Fibroblast of lung (primary cell): ENCODE data around the gene DRD4. TPM values are rescaled to one million over a fixed set of nuclear protein-coding genes. Genes with fewer than 3 reads are reported as not detected.

Source experiments
- DNase-seq, 2 donors: peaks; one replicate each; pipeline versions ENCODE4 v3.0.0 to v3.0.0-alpha.2; 2010; ENCODE audit warnings: low read depth in 2 of 2
- H2AFZ ChIP-seq: 2 replicates; pipeline ENCODE4 v1.5.1; 2012; ENCODE audit warnings: low read length, control low read depth, inconsistent platforms
- H3K27ac ChIP-seq: 2 replicates; pipeline ENCODE4 v1.5.1; 2011; ENCODE audit warnings: low read length, control low read depth; ENCODE audit not compliant: insufficient read depth
- H3K27me3 ChIP-seq: 2 replicates; pipeline ENCODE4 v1.5.1; 2011; ENCODE audit warnings: mild to moderate bottlenecking, low read length; ENCODE audit not compliant: control insufficient read depth, insufficient read depth
- H3K36me3 ChIP-seq: 2 replicates; pipeline ENCODE4 v1.5.1; 2011; ENCODE audit warnings: low read length; ENCODE audit not compliant: control insufficient read depth, insufficient read depth
- H3K4me1 ChIP-seq: 2 replicates; pipeline ENCODE4 v1.5.1; 2011; ENCODE audit warnings: low read length; ENCODE audit not compliant: control insufficient read depth, insufficient read depth; ENCODE audit errors: extremely low read depth
- H3K4me2 ChIP-seq: 2 replicates; pipeline ENCODE4 v1.5.1; 2011; ENCODE audit warnings: low read length, control low read depth; ENCODE audit not compliant: insufficient read depth; ENCODE audit errors: extremely low read depth
- H3K4me3 ChIP-seq, 4 experiments: fragments of 200-600 bp in 1 of 4; sonication (generic) in 1 of 4; replicated peaks in 1 of 4; 2 replicates each; pipeline ENCODE4 v1.5.1; 2011 to 2016; ENCODE audit warnings: low read length in 4 of 4, low read depth in 3 of 4, mild to moderate bottlenecking in 3 of 4, control low read depth in 2 of 4, inconsistent platforms in 1 of 4, mixed read lengths in 1 of 4; ENCODE audit not compliant: insufficient read depth in 1 of 4; ENCODE audit errors: control extremely low read depth in 1 of 4
- H3K79me2 ChIP-seq: 2 replicates; pipeline ENCODE4 v1.5.1; 2012; ENCODE audit warnings: mild to moderate bottlenecking, low read length, inconsistent platforms; ENCODE audit not compliant: control insufficient read depth, insufficient read depth
- H3K9ac ChIP-seq: 2 replicates; pipeline ENCODE4 v1.5.1; 2011; ENCODE audit warnings: mild to moderate bottlenecking, low read length, control low read depth; ENCODE audit not compliant: insufficient read depth
- H3K9me3 ChIP-seq: 2 replicates; pipeline ENCODE4 v1.5.1; 2012; ENCODE audit warnings: low read depth, low read length; ENCODE audit not compliant: control insufficient read depth, insufficient read depth
- H4K20me1 ChIP-seq: 2 replicates; pipeline ENCODE4 v1.5.1; 2011; ENCODE audit warnings: low read length; ENCODE audit not compliant: control insufficient read depth, insufficient read depth; ENCODE audit errors: extremely low read depth
- EZH2 ChIP-seq: IDR thresholded peaks from 2 replicates; pipeline ENCODE4 v1.5.1; 2012; ENCODE audit warnings: low read length, control low read depth, mild to moderate bottlenecking; ENCODE audit errors: missing control alignments
- polyA plus RNA-seq, 2 donors: library from polyadenylated mRNA; depleted of rRNA in 1 of 2; stranded (reverse) in 1 of 2; unstranded in 1 of 2; fragments of >200 nt; gene quantifications; 2 replicates each; pipeline ENCODE4 v1.2.1, GENCODE V29; 2011 to 2012; ENCODE audit warnings: missing spikeins in 1 of 2
- total RNA-seq: library from RNA; depleted of rRNA; stranded (reverse); fragments of >200 nt; gene quantifications from 2 replicates; pipeline ENCODE4 v1.2.1, GENCODE V29; 2014
- TF ChIP-seq, protein P1 (sequence below), 2 donors: IDR thresholded peaks in 1 of 2; conservative IDR thresholded peaks in 1 of 2; 1 replicate in 1 of 2; 2 replicates in 1 of 2; pipeline ENCODE4 v1.5.1; 2011 to 2012; ENCODE audit warnings: low read length in 2 of 2, control low read depth in 1 of 2, inconsistent platforms in 1 of 2, low read depth in 1 of 2, mild to moderate bottlenecking in 1 of 2

DRD4 gene
- total and polyA plus RNA-seq, 2 donors (not counting 1 experiment from before 2014, with no cell fraction given), result 0.17 TPM; not detected in 1

DNA sequence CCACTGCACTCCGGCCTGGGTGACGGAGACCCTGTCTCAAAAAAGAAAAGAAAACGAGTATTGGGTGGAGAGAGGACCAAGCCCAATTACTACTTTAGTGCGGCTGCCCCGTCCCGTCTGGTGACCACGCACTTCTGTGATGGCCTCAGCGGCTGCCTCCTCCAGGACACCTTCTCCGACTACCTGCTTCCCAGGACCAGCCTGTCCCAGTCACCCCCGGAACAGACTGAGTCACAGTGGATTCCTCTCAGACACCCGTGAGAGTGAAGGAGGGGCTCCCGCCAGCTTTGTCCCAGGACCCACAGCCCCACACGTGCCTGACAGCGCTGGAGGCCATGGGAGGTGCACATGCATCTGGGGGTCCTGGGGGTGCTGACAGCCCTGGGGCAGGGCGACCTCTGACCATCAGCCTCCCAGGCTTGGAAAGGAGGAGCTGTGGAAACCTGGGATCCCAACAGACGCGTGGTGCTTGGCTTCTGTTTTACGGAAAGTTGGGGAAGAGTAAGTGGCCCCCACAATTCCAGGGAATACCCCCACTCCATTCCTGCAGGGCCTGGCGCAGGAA, 4.8 kb downstream of the DRD4 start:
- H3K4me1 ChIP-seq, result no peaks in the 10 kb centered on the region
- TF ChIP-seq, protein P1, sequence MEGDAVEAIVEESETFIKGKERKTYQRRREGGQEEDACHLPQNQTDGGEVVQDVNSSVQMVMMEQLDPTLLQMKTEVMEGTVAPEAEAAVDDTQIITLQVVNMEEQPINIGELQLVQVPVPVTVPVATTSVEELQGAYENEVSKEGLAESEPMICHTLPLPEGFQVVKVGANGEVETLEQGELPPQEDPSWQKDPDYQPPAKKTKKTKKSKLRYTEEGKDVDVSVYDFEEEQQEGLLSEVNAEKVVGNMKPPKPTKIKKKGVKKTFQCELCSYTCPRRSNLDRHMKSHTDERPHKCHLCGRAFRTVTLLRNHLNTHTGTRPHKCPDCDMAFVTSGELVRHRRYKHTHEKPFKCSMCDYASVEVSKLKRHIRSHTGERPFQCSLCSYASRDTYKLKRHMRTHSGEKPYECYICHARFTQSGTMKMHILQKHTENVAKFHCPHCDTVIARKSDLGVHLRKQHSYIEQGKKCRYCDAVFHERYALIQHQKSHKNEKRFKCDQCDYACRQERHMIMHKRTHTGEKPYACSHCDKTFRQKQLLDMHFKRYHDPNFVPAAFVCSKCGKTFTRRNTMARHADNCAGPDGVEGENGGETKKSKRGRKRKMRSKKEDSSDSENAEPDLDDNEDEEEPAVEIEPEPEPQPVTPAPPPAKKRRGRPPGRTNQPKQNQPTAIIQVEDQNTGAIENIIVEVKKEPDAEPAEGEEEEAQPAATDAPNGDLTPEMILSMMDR (conservative IDR thresholded peaks at IDR 0.05 in 1 of 2, IDR thresholded peaks at IDR 0.05 in 1 of 2; ENCODE audit: low read depth in 1 of 2, low read length in 2 of 2), result no peak
- no peak for TF ChIP-seq EZH2
- DNase-seq, result no peak
- no peaks in the 10 kb centered on the region for H4K20me1 ChIP-seq
- H2AFZ ChIP-seq, result no peak overlapping the region
- H3K4me3 ChIP-seq, result no peak overlapping the region
- H3K27ac ChIP-seq, result no peak overlapping the region
- no peaks in the 10 kb centered on the region for H3K79me2 ChIP-seq
- no peak overlapping the region for H3K9ac ChIP-seq
- H3K36me3 ChIP-seq, result peaks cover 8% of the 10 kb centered on the region
- no peak overlapping the region for H3K4me2 ChIP-seq
- H3K9me3 ChIP-seq, result no peaks in the 10 kb centered on the region
- H3K27me3 ChIP-seq, result peaks cover 5% of the 10 kb centered on the region

DNA sequence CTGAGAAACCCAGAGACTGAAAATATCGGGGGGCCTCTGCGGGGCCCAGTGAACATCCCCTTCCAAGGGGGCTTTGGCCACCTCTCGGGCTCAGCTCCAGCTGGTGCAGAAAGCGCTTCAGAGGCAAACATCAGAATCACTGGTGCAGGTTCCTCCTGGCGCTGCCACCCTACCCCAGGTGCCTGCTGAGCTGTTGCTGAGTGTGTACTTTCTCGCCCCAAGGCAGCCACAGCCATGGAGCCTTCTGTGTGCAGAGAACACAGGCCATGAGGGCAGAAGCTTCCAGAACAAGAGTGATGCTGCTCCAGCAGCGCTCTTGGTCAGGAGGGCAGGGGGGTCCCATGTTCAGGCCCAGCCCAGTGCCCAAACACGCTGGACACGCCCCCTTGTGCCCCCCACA, 6.3 kb downstream of the DRD4 start:
- no peaks in the 10 kb centered on the region for H4K20me1 ChIP-seq
- H3K4me1 ChIP-seq, result no peaks in the 10 kb centered on the region
- no peak for TF ChIP-seq EZH2
- TF ChIP-seq, protein P1 (conservative IDR thresholded peaks at IDR 0.05 in 1 of 2, IDR thresholded peaks at IDR 0.05 in 1 of 2; ENCODE audit: low read depth in 1 of 2, low read length in 2 of 2), result no peak
- H3K79me2 ChIP-seq, result no peaks in the 10 kb centered on the region
- no peak overlapping the region for H3K4me3 ChIP-seq
- H3K36me3 ChIP-seq, result peaks cover 8% of the 10 kb centered on the region
- no peak overlapping the region for H2AFZ ChIP-seq
- H3K27ac ChIP-seq, result no peak overlapping the region
- H3K27me3 ChIP-seq, result no peaks in the 10 kb centered on the region
- no peak overlapping the region for H3K9ac ChIP-seq
- no peak for DNase-seq
- H3K4me2 ChIP-seq, result no peak overlapping the region
- H3K9me3 ChIP-seq, result no peaks in the 10 kb centered on the region

DNA sequence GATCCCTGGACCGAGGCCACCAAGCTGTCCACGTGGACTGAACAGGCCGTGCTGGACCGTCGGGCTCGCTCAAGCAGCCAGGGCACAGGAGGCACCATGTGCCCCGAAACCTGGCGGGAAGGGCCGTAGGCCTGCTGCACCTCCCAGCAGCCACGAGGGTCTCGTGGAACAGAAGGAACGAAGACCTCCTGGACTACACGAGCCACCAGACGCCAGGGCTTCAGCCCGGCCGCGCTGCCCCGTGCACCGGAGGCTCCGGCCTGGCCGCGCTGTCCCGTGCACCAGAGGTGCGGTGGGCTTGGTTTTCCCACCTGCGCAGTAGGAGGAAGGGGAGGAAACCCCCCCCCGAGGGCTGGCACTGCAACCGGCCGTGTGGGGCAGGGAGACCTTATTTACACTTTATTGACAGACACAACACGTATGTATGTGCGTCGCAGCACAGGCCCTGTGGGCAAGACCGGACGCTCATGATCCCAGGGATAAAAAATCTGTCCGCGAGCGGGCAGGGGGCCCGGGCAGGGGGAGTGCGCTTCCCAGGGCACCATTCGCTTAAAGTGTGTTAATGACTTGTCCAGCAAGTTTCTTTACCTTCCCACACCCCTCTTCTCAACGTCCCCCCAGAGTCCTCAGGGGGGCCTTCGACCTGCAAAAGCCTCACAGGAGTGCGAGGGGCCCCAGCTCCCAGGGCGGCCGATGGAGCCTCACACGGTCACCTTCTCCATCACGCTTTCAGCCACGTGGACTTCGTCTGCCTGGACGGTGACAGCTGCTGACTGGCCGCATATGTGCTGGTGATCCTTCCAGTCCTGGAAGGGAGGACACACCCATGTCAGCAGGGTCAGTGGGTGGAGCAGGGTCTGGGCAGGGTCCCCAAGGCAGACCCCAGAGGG, 7.0 kb downstream of the DRD4 start:
- no peak for DNase-seq
- Histone ChIP-seq H4K20me1 (no peaks in the 10 kb centered on the region), H3K4me3 (no peak overlapping the region), H3K27me3 (no peaks in the 10 kb centered on the region), H3K36me3 (peaks cover 8% of the 10 kb centered on the region), H3K4me1 (no peaks in the 10 kb centered on the region), H3K79me2 (no peaks in the 10 kb centered on the region), H3K4me2 (no peak overlapping the region), H3K27ac (no peak overlapping the region), H2AFZ (no peak overlapping the region), H3K9ac (no peak overlapping the region), H3K9me3 (no peaks in the 10 kb centered on the region)
- TF ChIP-seq EZH2, result no peak
- TF ChIP-seq, protein P1 (conservative IDR thresholded peaks at IDR 0.05 in 1 of 2, IDR thresholded peaks at IDR 0.05 in 1 of 2; ENCODE audit: low read depth in 1 of 2, low read length in 2 of 2), result no peak
